Activated CD8-positive, alpha-beta memory T cell treated with anti-CD3 and anti-CD28 coated beads for 1 hour (primary cell): ENCODE data around the gene SIMC1.

Experiments used
- DNase-seq, 2 donors: peaks; one replicate each; pipeline ENCODE4 v3.0.0-alpha.2; 2020; ENCODE audit warnings: low read depth in 1 of 2; ENCODE audit errors: extremely low read depth in 1 of 2

The SIMC1 gene

DNA sequence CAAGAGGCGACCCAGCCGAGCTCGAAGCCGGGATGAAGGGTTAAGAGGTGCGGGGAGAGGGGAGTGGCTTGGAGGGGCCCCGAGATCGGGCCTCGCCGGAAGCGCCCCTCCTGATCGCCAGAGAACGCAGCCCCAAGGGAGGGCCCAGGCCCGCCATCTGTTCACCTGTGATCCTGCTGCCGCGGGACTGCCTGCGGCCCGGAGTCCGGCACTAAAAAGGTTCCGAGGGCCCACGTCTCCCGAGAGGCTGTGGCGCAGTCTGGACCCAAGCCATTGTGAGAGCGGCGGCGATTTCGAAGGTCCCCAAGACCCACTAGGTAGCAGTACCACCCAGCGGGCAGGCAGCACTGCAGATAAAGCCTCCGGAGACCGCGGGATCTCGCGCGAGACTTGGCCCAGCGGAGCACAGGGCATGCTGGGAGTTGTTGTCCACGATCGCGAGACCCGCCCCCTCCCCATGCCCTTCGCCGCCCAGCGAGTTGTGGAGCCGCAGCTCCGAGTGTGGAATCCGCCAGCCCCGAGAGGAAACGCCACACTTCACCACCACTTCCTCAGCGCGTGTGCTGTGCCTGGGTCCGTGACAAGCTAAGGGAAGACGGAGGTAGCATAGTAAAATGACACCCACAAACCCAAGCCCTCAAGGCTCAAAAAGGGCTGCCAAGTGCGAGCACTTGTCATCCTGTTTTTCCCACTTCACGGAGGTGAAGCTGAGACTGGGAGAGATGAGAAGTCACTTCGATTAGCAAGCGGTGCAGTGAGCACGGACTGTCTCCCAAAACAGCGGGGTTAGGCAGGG is 123.4 kb downstream of the SIMC1 start, which contains the start of gene KIAA1191:
Gene KIAA1191, minus strand, starts transcription at position 328 of the 796 bp plus-strand sequence. CDS start 2,256 bp downstream, outside the sequence.
- DNase-seq, result peak; percentile 81 to 90

- no peak for DNase-seq
Observed at GRCh38 chr5:176362233-176362490, 123.9 kb downstream of the SIMC1 start.

DNA sequence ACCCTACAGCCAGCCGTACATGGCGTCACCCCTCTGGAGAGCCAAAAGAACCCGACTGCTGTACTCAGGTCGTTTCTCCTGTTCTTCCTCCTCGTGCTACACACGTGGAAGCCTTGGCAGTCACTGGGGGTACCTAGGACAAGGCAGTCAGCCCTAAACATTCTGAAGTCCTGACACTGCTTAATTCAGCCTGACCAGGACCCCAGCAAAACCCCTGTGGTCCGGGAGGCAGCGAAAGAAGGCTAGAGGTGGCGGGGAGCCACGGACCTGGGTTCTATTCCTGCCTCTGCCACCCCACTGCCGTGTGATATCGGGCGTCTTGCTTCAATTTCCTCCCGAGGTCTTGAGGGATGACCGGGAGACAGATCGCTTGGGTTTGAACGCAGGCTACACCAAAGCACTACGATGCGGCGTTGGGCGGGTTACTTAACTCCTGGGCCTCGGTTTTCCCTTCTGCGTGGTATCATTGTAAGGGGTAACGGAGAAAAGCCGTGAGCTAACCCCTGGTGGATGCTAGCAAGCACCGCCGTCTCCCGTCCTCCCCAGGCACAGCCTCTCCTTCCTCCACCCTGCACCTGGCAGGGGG is 126.6 kb downstream of the SIMC1 start:
- no peak for DNase-seq

DNA sequence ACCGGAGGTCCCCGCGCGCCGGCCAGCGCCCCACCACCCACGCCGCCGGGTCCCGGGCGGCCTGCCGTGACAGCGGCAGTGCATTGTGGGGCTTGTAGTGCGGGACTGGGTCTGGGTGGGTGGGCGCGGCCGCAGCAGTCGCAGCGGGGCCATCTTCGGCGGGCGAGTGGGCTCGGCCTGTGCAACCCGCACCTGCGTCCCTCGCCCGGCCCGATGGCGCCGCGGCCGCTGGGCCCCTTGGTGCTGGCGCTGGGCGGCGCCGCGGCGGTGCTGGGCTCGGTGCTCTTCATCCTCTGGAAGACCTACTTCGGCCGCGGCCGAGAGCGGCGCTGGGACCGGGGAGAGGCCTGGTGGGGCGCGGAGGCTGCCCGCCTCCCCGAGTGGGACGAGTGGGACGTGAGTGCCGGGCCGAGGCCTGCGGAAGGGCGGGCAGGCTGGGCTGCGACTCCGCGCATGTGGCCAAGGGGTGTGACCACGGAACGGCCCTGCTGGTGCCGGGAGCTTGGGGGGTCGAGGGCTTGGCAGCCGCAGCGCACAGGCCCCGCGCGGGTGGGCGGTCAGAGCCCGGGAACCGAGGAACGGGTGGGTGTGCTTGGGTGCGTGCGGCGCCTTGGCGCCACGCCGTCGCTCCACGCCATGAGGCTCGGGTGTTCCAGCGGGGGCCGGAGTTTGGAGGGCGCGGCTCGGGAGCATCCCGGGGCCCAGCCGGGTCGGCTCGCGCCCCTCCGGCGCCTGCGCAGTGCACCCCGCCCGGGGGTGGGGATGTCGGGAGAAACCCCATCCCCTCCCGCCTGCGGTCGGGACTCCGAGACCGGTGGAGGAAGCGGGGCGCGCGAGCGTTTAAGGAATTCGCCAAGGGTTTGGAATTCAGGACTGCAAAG is 127.4 kb downstream of the SIMC1 start, which contains the start of gene ARL10:
Gene ARL10, plus strand, starts transcription at position 137 of the 881 bp plus-strand sequence. Its CDS starts 77 bp downstream, at position 214.
- DNase-seq, result peak in 1 of 2 donors; percentile 27

DNA sequence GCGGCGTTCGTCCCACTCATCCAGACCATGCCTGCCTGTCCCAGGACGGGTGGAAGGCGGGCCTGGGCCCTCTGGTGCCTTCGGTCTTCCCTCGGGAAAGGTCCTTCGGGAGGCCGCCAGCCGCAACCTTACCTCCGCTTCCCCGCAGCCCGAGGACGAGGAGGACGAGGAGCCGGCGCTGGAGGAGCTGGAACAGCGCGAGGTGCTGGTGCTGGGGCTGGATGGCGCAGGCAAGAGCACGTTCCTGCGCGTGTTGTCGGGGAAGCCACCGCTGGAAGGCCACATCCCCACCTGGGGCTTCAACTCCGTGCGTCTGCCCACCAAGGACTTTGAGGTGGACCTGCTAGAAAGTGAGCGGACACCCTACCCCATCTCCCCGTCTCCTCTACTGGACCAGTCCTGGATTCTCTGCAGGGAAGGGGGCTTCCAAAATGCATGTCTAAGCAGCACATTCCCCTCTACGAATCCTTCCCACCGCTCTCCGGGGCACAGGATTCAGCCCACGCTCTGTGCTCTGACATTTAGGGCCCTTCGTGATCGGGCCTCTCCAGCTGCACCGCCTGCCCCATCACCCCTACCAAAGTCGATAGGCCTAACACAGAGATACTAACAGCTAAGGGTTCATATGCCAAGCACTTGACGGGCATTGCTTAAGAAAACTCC is 128.1 kb downstream of the SIMC1 start:
- DNase-seq, result no peak

DNA sequence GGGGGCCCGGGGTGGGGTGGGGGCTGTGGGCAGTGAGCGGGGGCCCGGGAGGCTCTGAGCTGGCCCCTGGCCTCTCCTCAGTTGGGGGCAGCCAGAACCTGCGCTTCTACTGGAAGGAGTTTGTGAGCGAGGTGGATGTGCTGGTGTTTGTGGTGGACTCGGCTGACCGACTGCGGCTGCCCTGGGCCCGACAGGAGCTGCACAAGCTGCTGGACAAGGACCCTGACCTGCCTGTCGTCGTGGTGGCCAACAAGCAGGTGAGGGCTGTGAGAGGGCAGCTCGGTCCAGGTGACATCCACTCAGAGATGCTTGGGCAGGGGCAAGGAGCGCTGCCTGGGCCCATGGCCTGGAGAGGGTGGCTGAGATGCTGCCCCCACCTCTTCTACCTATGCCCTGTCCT is 130.5 kb downstream of the SIMC1 start:
- no peak for DNase-seq

DNA sequence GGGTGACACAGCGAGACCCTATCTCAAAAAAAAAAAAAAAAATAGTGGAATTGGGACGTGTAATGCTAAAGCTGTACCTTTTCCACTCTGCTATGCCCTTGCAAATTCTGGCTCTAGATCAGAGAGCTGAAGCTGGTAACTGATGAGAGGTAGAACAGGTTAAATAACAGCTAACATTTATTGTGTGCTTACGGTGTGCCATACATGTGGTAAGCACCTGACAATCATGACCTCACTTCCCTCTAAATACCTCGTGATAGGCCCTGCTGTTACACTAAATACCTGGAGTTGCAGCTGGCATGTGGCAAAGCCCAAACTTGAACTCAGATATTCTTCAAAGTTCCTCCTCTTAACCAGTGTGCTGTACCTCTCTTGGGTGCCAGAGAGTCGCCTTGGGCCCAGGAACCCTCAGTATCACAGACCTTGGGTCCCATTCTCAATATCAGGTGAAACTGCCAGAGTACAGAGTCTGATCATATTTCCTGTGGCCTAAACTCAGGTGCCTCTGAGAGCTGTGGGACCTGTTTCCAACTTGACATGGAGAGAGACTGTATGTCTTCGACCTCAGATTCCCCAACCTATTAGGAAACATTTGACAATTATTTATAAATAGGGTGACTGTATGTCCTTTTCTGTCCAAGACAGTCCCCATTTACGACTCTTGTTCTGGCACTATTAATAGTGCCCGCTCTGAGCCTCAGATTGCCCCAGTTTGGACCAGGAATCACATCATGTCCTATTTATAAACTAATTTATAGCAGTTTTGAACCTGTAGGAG is 131.9 kb downstream of the SIMC1 start:
- no peak for DNase-seq

GRCh38 chr5:176371621-176372539 is 133.7 kb downstream of the SIMC1 start:
- no peak for DNase-seq

GRCh38 chr5:176373100-176373818 is 135.0 kb downstream of the SIMC1 start:
- no peak for DNase-seq

- DNase-seq, result no peak
Observed at GRCh38 chr5:176379881-176380280, 141.7 kb downstream of the SIMC1 start.

GRCh38 chr5:176381423-176381822 is 143.2 kb downstream of the SIMC1 start:
- no peak for DNase-seq

DNA sequence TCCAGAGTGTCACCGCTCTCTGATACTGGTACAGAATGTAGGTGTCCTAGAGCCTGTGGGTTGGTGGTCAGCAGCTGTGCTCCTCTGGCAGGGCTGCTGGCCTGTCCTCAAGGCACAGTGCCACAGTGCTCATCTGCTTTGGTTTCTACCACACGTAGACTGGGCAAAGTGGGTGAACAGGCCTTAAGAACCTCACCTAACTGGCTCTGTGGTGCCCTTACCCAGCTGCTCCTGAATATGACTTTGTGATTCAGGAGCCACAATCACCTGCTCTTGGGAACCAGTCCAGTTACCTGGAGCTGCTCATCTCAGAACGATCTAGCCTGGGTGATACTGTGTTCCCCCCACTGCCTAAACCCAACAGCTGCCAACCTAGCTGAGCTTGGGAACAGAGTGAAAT is 143.8 kb downstream of the SIMC1 start:
- no peak for DNase-seq

DNA sequence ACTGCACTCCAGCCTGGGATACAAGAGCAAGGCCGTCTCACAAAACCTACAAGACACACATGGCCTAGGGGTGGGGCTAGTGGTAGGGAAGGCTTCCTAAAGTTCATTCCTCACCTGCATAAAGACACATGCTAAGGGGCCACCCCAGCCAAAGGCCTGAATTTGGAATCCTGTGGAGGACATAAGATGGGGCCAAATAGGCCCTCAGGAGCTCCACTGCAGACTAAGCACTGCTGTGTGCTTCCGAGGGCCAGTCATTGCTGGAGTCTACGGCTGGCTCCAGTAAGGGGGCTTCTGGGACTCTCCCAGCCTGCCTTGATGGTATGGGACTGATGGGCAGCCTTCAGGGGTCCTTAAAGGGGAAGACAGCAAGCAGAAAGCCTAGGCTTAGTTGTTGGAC is 144.5 kb downstream of the SIMC1 start:
- DNase-seq, result no peak

- no peak for DNase-seq
Observed at GRCh38 chr5:176383248-176383905, 145.2 kb downstream of the SIMC1 start.

GRCh38 chr5:176383961-176384360 is 145.7 kb downstream of the SIMC1 start:
- no peak for DNase-seq

GRCh38 chr5:176384366-176384930 is 146.2 kb downstream of the SIMC1 start:
- DNase-seq, result no peak

DNA sequence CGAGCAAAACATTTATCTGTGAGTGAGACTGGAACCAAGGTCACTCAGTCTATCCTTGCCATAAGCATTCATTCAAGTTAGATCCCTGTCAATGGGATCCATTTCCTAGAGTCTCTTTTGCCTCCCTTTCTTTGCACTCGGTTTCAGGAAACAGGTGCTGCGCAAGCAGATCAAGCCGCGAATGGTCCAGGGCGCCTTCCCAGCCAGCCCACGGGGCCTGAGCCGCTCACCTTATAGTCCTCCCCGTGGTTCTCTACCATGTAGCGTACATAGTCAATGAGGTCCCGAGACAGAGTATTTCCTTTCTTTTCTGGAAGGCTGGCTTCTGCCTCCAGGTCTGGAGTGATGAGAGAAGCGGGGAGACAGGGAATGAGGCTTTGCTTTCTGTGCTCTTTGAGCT is 146.8 kb downstream of the SIMC1 start:
- no peak for DNase-seq

DNA sequence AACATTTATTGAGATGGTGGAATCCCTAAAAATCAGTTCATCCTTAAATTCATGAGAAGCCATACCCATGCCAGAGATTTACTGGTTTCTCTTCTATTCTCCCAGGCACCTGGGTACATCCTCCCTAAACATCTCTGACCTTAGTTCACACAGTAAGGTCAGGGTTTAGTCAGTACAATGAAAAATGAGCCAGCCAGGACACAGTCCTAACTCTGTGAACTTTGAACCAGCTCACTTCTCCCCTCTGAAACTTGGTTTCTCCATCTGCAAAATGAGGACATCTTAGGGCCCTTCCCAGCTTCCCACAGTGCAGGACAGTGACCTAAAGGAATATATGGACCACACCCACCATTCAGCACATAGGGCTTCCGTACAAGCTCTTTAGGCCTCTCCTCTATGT is 148.3 kb downstream of the SIMC1 start:
- no peak for DNase-seq
